ACC112 (cell line): ENCODE results near the gene POC1A.

Experiments used
- H2AFZ ChIP-seq: fragments of 200-600 bp; sonication (generic); one replicate; pipeline ENCODE4 v1.6.0; 2017; ENCODE audit warnings: antibody characterized with exemption, low read length; ENCODE audit not compliant: unreplicated experiment
- H3K27ac ChIP-seq: fragments of 200-600 bp; sonication (generic); 2 replicates; pipeline ENCODE4 v1.5.1; 2014; ENCODE audit warnings: low read depth, mild to moderate bottlenecking, antibody characterized with exemption, low read length, moderate library complexity
- H3K27me3 ChIP-seq: fragments of 200-600 bp; sonication (generic); 2 replicates; pipeline ENCODE4 v1.6.1; 2014; ENCODE audit warnings: mild to moderate bottlenecking, antibody characterized with exemption, low read length, moderate library complexity, mixed read lengths; ENCODE audit not compliant: insufficient read depth
- H3K36me3 ChIP-seq: fragments of 200-600 bp; sonication (generic); 2 replicates; pipeline ENCODE4 v1.6.1; 2016; ENCODE audit warnings: mild to moderate bottlenecking, antibody characterized with exemption, low read length, moderate library complexity, mixed read lengths; ENCODE audit not compliant: insufficient read depth
- H3K4me1 ChIP-seq: fragments of 200-600 bp; sonication (generic); one replicate; pipeline ENCODE4 v1.6.1; 2016; ENCODE audit warnings: low read length, mixed read lengths; ENCODE audit not compliant: insufficient read depth, unreplicated experiment, control insufficient read depth
- H3K4me3 ChIP-seq: fragments of 200-600 bp; sonication (generic); 2 replicates; pipeline ENCODE4 v1.5.1; 2014; ENCODE audit warnings: mild to moderate bottlenecking, low read depth, low read length
- H3K79me2 ChIP-seq: fragments of 200-600 bp; sonication (generic); one replicate; pipeline ENCODE4 v1.6.0; 2016; ENCODE audit warnings: low read length; ENCODE audit not compliant: control insufficient read depth, unreplicated experiment, insufficient read depth

The POC1A gene

GRCh38 chr3:52195291-52195597, 41.0 kb upstream of the POC1A start:
- Histone ChIP-seq H3K27ac (no peak overlapping the region), H3K4me3 (no peak overlapping the region), H3K4me1 (peaks cover 56% of the 10 kb centered on the region), H2AFZ (no peak overlapping the region), H3K27me3 (no peaks in the 10 kb centered on the region), H3K36me3 (no peaks in the 10 kb centered on the region), H3K79me2 (peaks cover 15% of the 10 kb centered on the region)

- Histone ChIP-seq H3K4me1 (peaks cover 59% of the 10 kb centered on the region), H3K27ac (no peak overlapping the region)
Observed at GRCh38 chr3:52194485-52195290, 40.5 kb upstream of the POC1A start.

GRCh38 chr3:52193065-52193464, 38.8 kb upstream of the POC1A start:
- H3K27ac ChIP-seq, result no peak overlapping the region
- H3K4me1 ChIP-seq, result peaks cover 49% of the 10 kb centered on the region
- no peak overlapping the region for H3K4me3 ChIP-seq
- no peaks in the 10 kb centered on the region for H3K79me2 ChIP-seq
- no peaks in the 10 kb centered on the region for H3K27me3 ChIP-seq
- no peak overlapping the region for H2AFZ ChIP-seq
- no peaks in the 10 kb centered on the region for H3K36me3 ChIP-seq

More at GRCh38 chr3:52194485-52195290, 40.5 kb upstream of the POC1A start:
- Histone ChIP-seq H3K4me3 (no peak overlapping the region), H3K79me2 (peaks cover 15% of the 10 kb centered on the region), H3K27me3 (no peaks in the 10 kb centered on the region), H3K36me3 (no peaks in the 10 kb centered on the region), H2AFZ (no peak overlapping the region)

- H3K79me2 ChIP-seq, result no peaks in the 10 kb centered on the region
- H3K4me3 ChIP-seq, result no peak overlapping the region
- no peaks in the 10 kb centered on the region for H3K27me3 ChIP-seq
- H3K4me1 ChIP-seq, result peaks cover 38% of the 10 kb centered on the region
- H3K27ac ChIP-seq, result no peak overlapping the region
- no peaks in the 10 kb centered on the region for H3K36me3 ChIP-seq
- H2AFZ ChIP-seq, result no peak overlapping the region
Observed at GRCh38 chr3:52191663-52192062, 37.4 kb upstream of the POC1A start.

GRCh38 chr3:52190294-52191074, 36.3 kb upstream of the POC1A start:
- Histone ChIP-seq H3K4me1 (peaks cover 29% of the 10 kb centered on the region), H3K27me3 (no peaks in the 10 kb centered on the region), H3K36me3 (no peaks in the 10 kb centered on the region), H3K4me3 (no peak overlapping the region), H3K79me2 (no peaks in the 10 kb centered on the region), H2AFZ (no peak overlapping the region), H3K27ac (no peak overlapping the region)

GRCh38 chr3:52188556-52188955, 34.3 kb upstream of the POC1A start:
- peaks cover 28% of the 10 kb centered on the region for H3K4me1 ChIP-seq
- H3K27ac ChIP-seq, result no peak overlapping the region
- H2AFZ ChIP-seq, result no peak overlapping the region
- no peaks in the 10 kb centered on the region for H3K36me3 ChIP-seq
- H3K27me3 ChIP-seq, result no peaks in the 10 kb centered on the region
- H3K4me3 ChIP-seq, result no peak overlapping the region
- no peaks in the 10 kb centered on the region for H3K79me2 ChIP-seq

GRCh38 chr3:52186729-52187128, 32.5 kb upstream of the POC1A start:
- Histone ChIP-seq H3K27me3 (no peaks in the 10 kb centered on the region), H3K27ac (no peak overlapping the region), H3K4me3 (no peak overlapping the region), H3K79me2 (no peaks in the 10 kb centered on the region), H3K4me1 (peaks cover 19% of the 10 kb centered on the region), H3K36me3 (no peaks in the 10 kb centered on the region), H2AFZ (no peak overlapping the region)

- no peak overlapping the region for H3K4me3 ChIP-seq
- H3K36me3 ChIP-seq, result no peaks in the 10 kb centered on the region
- H3K4me1 ChIP-seq, result peaks cover 16% of the 10 kb centered on the region
- no peaks in the 10 kb centered on the region for H3K79me2 ChIP-seq
- H2AFZ ChIP-seq, result no peak overlapping the region
- H3K27ac ChIP-seq, result no peak overlapping the region
- no peaks in the 10 kb centered on the region for H3K27me3 ChIP-seq
Observed at GRCh38 chr3:52185837-52186236, 31.6 kb upstream of the POC1A start.

- no peak overlapping the region for H3K27ac ChIP-seq
- H3K36me3 ChIP-seq, result no peaks in the 10 kb centered on the region
- H3K27me3 ChIP-seq, result no peaks in the 10 kb centered on the region
Observed at GRCh38 chr3:52185311-52185710, 31.1 kb upstream of the POC1A start.

GRCh38 chr3:52184690-52185089, 30.5 kb upstream of the POC1A start:
- Histone ChIP-seq H3K36me3 (no peaks in the 10 kb centered on the region), H3K27ac (no peak overlapping the region), H3K79me2 (no peaks in the 10 kb centered on the region), H2AFZ (no peak overlapping the region), H3K4me1 (peaks cover 5% of the 10 kb centered on the region), H3K4me3 (no peak overlapping the region), H3K27me3 (no peaks in the 10 kb centered on the region)

More at GRCh38 chr3:52185311-52185710, 31.1 kb upstream of the POC1A start:
- Histone ChIP-seq H3K4me1 (peaks cover 11% of the 10 kb centered on the region), H2AFZ (no peak overlapping the region), H3K4me3 (no peak overlapping the region), H3K79me2 (no peaks in the 10 kb centered on the region)
